HG03103 (cell line): ENCODE measurements around the gene KLHDC4.
A peak's percentile ranks its signal among the peaks of the same experiment; 100 is the strongest.
"Not testable (repeated sequence)": the region's sequence is repeated elsewhere in the genome, so short reads cannot be mapped to it uniquely, and the experiment has no call there.

Experiments used
- ATAC-seq: cut with Tn5 transposase; IDR thresholded peaks from one replicate; pipeline ENCODE4 v1.9.1; 2021; ENCODE audit warnings: low read depth; ENCODE audit not compliant: unreplicated experiment

The KLHDC4 gene

GRCh38 chr16:87765776-87766484 lies at the start of gene KLHDC4:
Gene KLHDC4 (minus strand): TSS chr16:87765986. CDS start chr16:87765890, 96 bp downstream.
- peak; percentile 79 for ATAC-seq

DNA sequence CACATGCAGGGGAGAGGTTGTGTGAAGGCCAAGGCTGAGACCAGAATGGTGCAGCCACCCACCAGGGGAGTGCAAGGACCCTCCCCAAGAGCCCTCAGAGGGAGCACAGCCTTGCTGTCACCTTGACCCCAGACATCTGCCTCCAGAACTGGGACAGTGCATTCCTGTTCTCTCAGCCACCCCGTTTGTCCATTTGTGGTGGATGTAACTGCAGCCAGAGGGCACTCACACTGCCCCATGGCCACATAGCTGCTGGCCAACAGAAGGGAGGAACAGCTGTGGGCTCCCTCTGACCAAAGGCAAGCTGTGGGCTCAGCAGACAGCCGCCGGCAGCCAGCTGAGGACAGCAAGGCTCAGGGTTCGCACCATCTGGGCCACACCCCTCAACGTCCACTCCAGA lies 49.8 kb upstream of the KLHDC4 start:
- no peak for ATAC-seq

- ATAC-seq: no peak
Measured at GRCh38 chr16:87812200-87812656, 46.4 kb upstream of the KLHDC4 start.

DNA sequence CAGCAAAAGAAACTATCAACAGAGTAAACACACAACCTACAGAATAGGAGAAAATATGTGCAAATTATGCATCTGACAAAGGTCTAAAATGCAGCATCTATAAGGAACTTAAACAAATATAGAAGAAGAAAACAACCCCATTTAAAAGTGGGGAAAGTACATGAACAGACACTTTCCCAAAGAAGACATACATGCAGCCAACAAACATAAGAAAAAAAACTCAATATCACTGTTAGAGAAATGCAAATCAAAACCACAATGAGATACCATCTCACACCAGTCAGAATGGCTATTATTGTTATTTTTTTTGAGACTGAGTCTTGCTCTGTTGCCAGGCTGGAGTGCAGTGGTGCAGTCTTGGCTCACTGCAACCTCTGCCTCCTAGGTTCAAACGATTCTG lies 45.7 kb upstream of the KLHDC4 start:
- not testable (repeated sequence) for ATAC-seq

GRCh38 chr16:87809150-87809902 lies 43.5 kb upstream of the KLHDC4 start:
- peak; percentile 34 for ATAC-seq

DNA sequence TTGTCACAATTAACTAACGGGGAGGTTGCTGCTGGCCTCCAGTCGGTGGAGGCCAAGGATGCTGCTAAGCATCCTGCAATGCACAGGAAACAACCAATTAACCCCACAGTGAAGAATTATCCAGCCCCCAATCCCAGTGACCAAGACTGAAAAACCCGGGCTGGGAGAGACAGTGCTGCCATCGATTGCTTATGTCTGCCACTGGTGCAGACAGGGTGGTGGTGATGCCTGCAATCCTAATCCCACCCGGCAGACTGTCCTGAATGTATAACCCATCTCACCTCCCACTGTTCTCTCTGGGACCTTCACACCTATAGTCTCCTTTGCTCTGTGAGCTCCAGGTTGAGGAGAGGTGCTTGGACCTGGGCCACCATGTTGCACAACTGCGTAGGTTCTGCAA lies 42.3 kb upstream of the KLHDC4 start:
- ATAC-seq: no peak

DNA sequence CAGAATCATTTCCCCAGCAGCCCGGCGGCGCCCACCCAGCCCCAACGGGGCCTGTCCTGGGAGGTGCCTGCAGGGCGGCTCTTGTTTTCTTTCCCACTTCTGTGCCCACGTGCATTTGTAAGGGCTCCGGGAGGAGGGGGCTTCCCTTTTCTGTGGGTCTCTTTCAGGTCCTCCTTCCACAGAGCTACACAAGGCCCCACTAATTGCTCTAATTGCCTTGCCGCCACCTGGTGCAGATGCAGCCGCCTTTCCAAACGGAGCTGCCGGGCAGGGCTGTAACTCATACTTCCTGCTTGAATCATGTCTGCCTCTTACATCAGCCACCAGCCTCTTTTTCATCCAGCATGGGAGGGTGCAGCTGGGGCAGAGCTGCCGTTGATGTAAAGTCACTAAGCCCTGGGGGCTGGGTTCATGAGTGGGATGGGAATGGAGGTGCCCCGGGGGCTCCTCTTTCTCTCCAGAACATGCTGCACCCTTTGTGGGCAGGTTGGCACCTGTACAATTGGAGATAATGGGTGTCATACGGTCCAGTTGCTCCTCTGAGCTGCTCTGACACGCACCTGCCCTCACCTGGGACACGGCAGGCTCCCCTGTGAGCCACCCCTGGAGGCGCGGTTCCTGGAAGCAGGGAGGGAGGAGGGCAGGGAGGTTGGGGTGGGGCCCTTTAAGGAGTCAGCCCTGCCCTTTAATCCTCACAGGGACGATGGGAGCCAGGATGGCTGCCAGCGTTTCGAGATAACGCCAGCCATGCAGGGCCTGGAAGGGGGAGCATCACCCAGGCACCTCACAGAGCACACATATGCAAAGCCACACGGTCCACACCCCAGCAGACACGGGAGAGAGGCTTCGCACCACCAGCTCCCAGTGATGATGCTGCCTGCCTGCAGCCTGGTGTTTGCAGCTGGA lies 41.1 kb upstream of the KLHDC4 start:
- no peak for ATAC-seq

DNA sequence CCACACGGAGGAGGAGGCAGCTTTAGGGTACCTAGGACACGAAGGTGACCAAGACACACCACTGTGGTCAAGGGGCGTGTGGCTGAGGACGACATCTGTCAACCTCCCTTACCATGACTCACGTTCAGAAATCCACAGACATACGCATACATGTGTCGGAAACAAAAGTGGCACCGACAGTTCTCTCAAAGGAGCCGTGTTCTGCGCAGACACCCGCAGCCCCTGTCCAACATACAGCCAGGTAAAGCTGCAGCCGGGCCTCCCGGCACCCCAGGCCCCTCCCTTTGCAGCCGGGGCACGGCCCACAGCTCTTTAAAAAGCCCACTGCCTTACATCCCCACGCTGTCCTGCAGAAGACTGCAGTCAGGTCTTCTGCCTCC lies 40.5 kb upstream of the KLHDC4 start:
- ATAC-seq: no peak

DNA sequence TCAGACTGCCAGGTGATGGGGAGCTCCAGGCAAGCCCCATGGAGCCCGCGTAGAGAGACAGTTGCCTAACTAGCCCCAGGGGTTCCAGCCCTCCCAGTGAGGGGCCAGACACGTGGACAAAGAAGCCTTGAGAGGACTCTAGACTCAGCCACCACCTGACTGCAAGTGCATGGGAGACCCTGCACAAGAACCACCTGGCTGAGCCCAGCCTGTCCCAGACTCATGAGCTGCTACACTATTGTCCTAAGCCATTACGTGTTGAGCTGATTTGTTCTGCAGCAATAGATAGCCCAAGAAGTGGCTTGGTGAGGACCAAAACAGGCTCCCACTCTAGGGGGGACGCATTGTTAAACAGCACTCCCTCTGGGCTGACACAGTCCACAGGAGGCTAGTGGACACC lies 37.6 kb upstream of the KLHDC4 start:
- ATAC-seq: no peak

DNA sequence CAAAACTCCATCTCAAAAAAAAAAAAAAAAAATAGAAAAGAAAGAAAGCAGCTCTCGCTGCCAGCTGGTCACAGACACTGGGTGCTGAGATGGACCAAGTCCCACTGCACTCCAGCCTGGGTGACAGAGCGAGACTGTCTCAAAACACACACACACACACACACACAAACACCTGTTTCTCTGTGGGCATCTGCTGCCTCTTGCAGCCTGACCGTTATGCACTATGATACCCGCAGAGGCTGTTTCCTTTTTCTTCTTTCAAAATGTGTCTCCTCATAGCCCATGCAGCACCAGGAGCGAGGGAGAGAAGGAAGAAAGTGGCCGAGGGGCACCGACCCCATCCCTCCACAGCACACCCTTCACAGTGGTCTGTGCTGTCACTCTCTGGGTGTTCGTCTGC lies 36.9 kb upstream of the KLHDC4 start:
- ATAC-seq: no peak

GRCh38 chr16:87801679-87802259 lies 36.0 kb upstream of the KLHDC4 start:
- ATAC-seq: no peak

DNA sequence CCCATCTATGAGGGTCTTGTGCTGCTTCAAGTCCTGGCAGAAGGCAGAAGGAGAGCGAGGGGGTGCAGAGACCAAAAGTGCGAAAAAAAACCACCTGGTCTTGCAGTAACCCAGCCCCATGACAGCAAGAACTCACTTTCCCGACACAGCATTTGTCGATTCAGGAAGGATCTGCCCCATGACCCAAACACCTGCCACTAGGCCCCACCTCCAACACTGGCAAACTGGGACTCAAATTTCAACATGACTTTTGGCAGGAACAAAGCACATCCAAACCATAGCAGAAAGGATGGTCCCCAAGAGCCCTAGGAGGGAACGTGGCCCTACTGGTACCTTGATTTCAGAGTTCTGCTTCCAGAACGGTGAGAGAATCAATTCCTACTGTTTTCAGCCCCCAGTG lies 34.7 kb upstream of the KLHDC4 start:
- no peak for ATAC-seq

GRCh38 chr16:87795336-87795735 lies 29.6 kb upstream of the KLHDC4 start:
- ATAC-seq: no peak

GRCh38 chr16:87794485-87795078 lies 28.8 kb upstream of the KLHDC4 start:
- no peak for ATAC-seq

- ATAC-seq: no peak
Measured at GRCh38 chr16:87792205-87792565, 26.4 kb upstream of the KLHDC4 start.

GRCh38 chr16:87791295-87792204 lies 25.8 kb upstream of the KLHDC4 start:
- ATAC-seq: no peak

GRCh38 chr16:87790292-87791100 lies 24.7 kb upstream of the KLHDC4 start:
- ATAC-seq: no peak

DNA sequence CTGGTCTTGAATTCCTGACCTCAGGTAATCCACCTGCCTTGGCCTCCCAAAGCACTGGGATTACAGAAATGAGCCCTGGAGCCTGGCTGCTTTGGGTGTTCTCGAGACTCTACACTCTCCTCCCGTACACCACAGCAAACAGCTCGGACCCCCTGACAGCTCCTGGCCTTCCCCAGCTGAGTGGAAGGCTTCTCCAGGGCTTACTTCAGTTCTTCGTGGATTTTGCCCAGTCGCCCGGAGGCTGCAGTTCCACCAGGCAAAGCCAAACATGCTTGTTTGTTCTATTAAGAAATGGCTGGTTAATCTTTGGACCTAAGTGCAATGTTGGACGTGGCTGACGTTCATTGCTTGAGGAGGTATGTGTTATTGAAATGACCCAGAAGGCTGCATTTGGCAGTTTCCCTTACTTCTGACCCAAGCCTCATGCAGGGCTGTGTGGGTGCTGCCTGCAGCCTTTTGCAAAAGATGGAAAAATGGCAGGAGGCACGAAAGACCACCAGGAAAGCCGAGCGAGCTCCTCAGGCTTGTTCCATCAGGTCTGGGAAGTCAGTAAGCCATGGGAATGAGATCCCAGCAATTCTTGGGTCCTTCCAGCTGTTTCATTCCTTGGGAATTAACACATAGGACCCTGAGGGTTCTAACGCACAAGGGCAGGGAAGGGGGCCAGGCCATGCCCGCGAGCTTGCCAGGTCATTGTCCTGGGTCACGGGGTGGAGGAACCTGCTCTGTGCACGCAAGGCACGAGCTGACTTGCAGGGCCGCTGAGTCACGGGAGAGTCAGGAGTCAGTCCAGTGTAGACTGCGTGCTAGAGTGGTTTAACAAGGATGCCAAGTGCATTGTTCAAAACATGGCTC lies 23.9 kb upstream of the KLHDC4 start:
- ATAC-seq: no peak
